K562 (cell line): ENCODE results near the gene CBX3. TPM values are rescaled to one million over a fixed set of nuclear protein-coding genes. Genes with fewer than 3 reads are reported as not detected.

Experiments
- CBFA2T3 ChIP-seq: fragments of 450-650 bp; IDR thresholded peaks from 2 replicates; pipeline ENCODE4 v1.6.1; 2017
- CEBPG ChIP-seq, 3 experiments: fragments of 200-800 bp in 1 of 3; sonication (Bioruptor generic) in 1 of 3; sonication (generic) in 1 of 3; formaldehyde crosslinking in 1 of 3; IDR thresholded peaks in 2 of 3; conservative IDR thresholded peaks in 1 of 3; 2 replicates each; pipeline versions ENCODE4 v1.6.1 to v1.8.0; 2016 to 2022; ENCODE audit warnings: missing compliant biosample characterization in 2 of 3, missing genetic modification characterization in 2 of 3, mild to moderate bottlenecking in 1 of 3, missing genetic modification reagents in 1 of 3
- FOXJ3 ChIP-seq: sonication (generic); formaldehyde crosslinking; IDR thresholded peaks from 2 replicates; pipeline ENCODE4 v1.4.0; 2020; ENCODE audit warnings: mild to moderate bottlenecking, missing genetic modification reagents
- LCOR ChIP-seq: sonication (generic); formaldehyde crosslinking; IDR thresholded peaks from 2 replicates; pipeline ENCODE4 v1.8.0; 2022; ENCODE audit warnings: mild to moderate bottlenecking, missing genetic modification reagents
- LEF1 ChIP-seq: fragments of 450-650 bp; IDR thresholded peaks from 2 replicates; pipeline ENCODE4 v1.6.1; 2016; ENCODE audit warnings: mild to moderate bottlenecking
- MECOM ChIP-seq: fragments of 250-450 bp; sonication (Bioruptor Pico); IDR thresholded peaks from 2 replicates; pipeline ENCODE4 v1.8.0; 2022; ENCODE audit warnings: inconsistent platforms
- MYNN ChIP-seq, 2 experiments: sonication (generic); formaldehyde crosslinking in 1 of 2; IDR thresholded peaks; 2 replicates each; pipeline versions ENCODE4 v1.5.0 to v1.6.1; 2016 to 2020; ENCODE audit warnings: antibody characterized with exemption in 1 of 2, missing genetic modification reagents in 1 of 2
- SMAD2 ChIP-seq: fragments of 150-350 bp; IDR thresholded peaks from 2 replicates; pipeline ENCODE4 v1.6.1; 2014; ENCODE audit warnings: low read depth, mild to moderate bottlenecking, low read length
- TEAD4 ChIP-seq, 2 experiments: sonication (generic) in 1 of 2; formaldehyde crosslinking in 1 of 2; IDR thresholded peaks; 2 replicates each; pipeline versions ENCODE4 v1.6.1 to v1.8.0; 2012 to 2022; ENCODE audit warnings: borderline replicate concordance in 1 of 2, inconsistent platforms in 1 of 2, low read length in 1 of 2, mild to moderate bottlenecking in 1 of 2, missing genetic modification reagents in 1 of 2
- ZNF512 ChIP-seq: IDR thresholded peaks from 2 replicates; pipeline ENCODE4 v1.6.1; 2016; ENCODE audit warnings: missing genetic modification characterization, missing compliant biosample characterization
- ZNF79 ChIP-seq: fragments of 250-450 bp; sonication (Bioruptor Pico); IDR thresholded peaks from 2 replicates; pipeline ENCODE4 v1.4.0; 2020; ENCODE audit warnings: low read depth, mild to moderate bottlenecking, moderate library complexity
- ZSCAN32 ChIP-seq: fragments of 450-650 bp; formaldehyde crosslinking; IDR thresholded peaks from 2 replicates; pipeline ENCODE4 v1.4.0; 2020; ENCODE audit warnings: mild to moderate bottlenecking, moderate library complexity
- polyA plus RNA-seq, 8 experiments: library from polyadenylated mRNA; depleted of rRNA in 4 of 8; stranded (reverse) in 5 of 8; unstranded in 3 of 8; fragments of >200 nt; fragmentation: Nextera tagmentation in 2 of 8; fragmentation: Illumina TruSeq in 1 of 8; extraction: Ambion mirVana in 2 of 8; extraction: Trizol in 1 of 8; gene quantifications; 2 replicates each; pipeline versions ENCODE4 v1.2.1 to v1.2.3, GENCODE V29; 2011 to 2014; ENCODE audit warnings: inconsistent platforms in 1 of 8, missing spikeins in 1 of 8
- total RNA-seq, 7 experiments: library from RNA; depleted of rRNA in 6 of 7; stranded (reverse); fragments of >200 nt in 6 of 7; fragmentation: Illumina TruSeq in 2 of 7; extraction: Trizol in 2 of 7; gene quantifications; 2 replicates each; pipeline versions ENCODE4 v1.2.1 to v1.2.3, GENCODE V29; 2011 to 2021; ENCODE audit warnings: low replicate concordance in 1 of 7
- TF ChIP-seq, protein P1 (sequence below), 2 experiments: fragments of 450-650 bp; IDR thresholded peaks; 2 replicates each; pipeline ENCODE4 v1.6.1; 2016; ENCODE audit warnings: mild to moderate bottlenecking in 2 of 2, borderline replicate concordance in 1 of 2, low read depth in 1 of 2, moderate library complexity in 1 of 2
- TF ChIP-seq, protein P2 (sequence below): fragments of 450-650 bp; formaldehyde crosslinking; IDR thresholded peaks from 2 replicates; pipeline ENCODE4 v1.4.0; 2020; ENCODE audit warnings: mild to moderate bottlenecking
- TF ChIP-seq, protein P3 (sequence below): fragments of 250-450 bp; sonication (Bioruptor Pico); IDR thresholded peaks from 2 replicates; pipeline ENCODE4 v1.8.0; 2021; ENCODE audit warnings: moderate library complexity, mild to moderate bottlenecking, inconsistent platforms

Gene CBX3
- total and polyA plus RNA-seq, 9 of the 15 experiments (the other 6 are each of a cell fraction or from before 2014, with no cell fraction given) = 198 to 413 (median 328) TPM

DNA sequence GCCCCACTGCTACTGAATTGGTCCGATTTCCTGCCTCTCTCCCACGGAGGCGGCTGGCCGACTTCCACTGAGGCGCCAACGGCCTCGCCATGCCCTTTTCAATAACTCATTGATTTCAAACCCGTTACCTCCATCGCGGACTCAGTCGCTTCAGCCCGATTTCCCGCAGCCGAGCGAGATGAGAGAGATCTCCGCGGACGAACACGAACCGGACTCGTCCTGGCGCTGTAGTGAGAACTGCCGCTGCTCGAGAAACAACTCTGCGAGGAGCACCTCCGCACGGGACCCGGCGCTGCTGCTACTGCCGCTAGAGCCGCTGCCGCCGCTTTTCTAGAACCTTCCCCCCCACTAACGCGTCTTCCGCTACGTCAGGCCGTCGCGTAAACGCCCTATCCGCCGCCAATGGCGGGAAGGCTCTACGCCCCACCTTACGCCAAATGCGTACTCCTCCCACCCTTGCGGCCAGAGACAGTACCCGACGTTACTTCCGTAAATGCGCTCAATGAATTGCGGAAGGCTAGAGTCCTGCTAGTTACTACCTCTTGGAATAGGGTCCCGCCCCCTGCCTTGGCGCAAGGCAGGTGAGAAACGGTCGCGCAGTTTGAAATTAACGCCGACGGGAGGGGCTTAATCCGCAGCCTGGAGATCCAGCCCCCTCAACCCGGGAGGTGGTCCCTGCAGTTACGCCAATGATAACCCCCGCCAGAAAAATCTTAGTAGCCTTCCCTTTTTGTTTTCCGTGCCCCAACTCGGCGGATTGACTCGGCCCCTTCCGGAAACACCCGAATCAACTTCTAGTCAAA lies 900 bp upstream of the CBX3 start, which contains the start of gene HNRNPA2B1 (continued):
- TF ChIP-seq, protein P1, sequence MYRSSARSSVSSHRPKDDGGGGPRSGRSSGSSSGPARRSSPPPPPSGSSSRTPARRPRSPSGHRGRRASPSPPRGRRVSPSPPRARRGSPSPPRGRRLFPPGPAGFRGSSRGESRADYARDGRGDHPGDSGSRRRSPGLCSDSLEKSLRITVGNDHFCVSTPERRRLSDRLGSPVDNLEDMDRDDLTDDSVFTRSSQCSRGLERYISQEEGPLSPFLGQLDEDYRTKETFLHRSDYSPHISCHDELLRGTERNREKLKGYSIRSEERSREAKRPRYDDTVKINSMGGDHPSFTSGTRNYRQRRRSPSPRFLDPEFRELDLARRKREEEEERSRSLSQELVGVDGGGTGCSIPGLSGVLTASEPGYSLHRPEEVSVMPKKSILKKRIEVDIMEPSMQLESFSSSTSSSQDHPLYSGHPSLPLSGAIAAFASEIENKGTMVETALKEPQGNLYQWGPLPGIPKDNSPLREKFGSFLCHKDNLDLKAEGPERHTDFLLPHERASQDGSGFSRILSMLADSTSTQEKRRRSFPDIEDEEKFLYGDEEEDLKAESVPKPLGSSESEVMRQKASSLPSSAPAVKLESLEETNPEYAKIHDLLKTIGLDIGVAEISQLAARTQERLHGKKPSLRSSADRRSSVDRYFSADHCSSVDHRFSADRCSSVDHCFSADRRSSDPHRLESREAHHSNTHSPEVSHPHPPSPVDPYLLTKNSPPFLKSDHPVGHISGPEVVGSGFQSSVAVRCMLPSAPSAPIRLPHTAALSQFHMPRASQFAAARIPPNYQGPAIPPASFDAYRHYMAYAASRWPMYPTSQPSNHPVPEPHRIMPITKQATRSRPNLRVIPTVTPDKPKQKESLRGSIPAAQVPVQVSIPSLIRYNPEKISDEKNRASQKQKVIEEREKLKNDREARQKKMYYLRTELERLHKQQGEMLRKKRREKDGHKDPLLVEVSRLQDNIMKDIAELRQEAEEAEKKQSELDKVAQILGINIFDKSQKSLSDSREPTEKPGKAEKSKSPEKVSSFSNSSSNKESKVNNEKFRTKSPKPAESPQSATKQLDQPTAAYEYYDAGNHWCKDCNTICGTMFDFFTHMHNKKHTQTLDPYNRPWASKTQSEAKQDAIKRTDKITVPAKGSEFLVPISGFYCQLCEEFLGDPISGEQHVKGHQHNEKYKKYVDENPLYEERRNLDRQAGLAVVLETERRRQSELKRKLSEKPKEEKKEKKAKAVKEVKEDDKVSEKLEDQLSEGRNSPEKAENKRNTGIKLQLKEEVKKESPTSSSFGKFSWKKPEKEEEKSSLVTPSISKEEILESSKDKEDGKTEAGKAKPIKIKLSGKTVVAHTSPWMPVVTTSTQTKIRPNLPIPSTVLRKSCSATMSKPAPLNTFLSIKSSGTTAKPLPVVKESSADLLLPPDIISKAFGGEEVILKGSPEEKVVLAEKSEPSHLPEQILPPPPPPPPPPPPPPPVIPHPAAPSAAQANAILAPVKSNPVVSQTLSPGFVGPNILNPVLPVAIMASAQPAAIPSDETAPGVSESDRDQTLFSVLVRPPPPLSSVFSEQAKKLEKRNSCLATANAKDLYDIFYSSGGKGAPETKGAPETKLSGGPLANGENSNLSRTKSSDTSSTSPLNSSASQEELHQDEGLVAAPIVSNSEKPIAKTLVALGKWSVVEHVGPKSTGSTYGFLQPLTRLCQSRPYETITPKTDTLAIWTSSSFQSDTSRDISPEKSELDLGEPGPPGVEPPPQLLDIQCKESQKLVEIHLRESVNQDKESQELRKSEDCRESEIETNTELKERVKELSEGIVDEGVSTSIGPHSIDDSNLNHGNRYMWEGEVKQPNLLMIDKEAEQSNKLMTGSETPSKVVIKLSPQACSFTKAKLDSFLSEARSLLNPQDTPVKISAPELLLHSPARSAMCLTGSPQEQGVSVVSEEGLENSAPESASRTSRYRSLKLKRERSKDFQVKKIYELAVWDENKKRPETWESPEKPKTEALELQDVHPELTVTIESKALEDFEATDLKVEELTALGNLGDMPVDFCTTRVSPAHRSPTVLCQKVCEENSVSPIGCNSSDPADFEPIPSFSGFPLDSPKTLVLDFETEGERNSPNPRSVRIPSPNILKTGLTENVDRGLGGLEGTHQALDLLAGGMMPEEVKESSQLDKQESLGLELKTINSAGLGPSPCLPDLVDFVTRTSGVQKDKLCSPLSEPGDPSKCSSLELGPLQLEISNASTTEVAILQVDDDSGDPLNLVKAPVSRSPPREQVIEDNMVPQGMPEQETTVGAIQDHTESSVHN (IDR thresholded peaks at IDR 0.05; ENCODE audit: borderline replicate concordance in 1 of 2, low read depth in 1 of 2) = no peak
- TF ChIP-seq, protein P2, sequence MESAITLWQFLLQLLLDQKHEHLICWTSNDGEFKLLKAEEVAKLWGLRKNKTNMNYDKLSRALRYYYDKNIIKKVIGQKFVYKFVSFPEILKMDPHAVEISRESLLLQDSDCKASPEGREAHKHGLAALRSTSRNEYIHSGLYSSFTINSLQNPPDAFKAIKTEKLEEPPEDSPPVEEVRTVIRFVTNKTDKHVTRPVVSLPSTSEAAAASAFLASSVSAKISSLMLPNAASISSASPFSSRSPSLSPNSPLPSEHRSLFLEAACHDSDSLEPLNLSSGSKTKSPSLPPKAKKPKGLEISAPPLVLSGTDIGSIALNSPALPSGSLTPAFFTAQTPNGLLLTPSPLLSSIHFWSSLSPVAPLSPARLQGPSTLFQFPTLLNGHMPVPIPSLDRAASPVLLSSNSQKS (CRISPR knock-in tag) = peak; percentile 70; the same call in 1 of the 2 replicates
- TF ChIP-seq, protein P3, sequence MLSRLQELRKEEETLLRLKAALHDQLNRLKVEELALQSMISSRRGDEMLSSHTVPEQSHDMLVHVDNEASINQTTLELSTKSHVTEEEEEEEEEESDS (CRISPR knock-in tag) = no peak
- TF ChIP-seq LCOR (CRISPR knock-in tag) (peak; percentile 98), ZNF79 (CRISPR knock-in tag) (no peak), FOXJ3 (CRISPR knock-in tag) (no peak), MYNN (IDR thresholded peaks at IDR 0.05) (peak; percentile 52; the same call in 1 of the 2 replicates), MYNN (CRISPR knock-in tag; IDR thresholded peaks at IDR 0.05) (no peak), CBFA2T3 (peak; percentile 10; the same call in 1 of the 2 replicates), CEBPG (CRISPR knock-in tag; IDR thresholded peaks at IDR 0.05) (no peak; the same call in 1 of the 2 replicates), CEBPG (tag; conservative IDR thresholded peaks at IDR 0.05 in 1 of 2, IDR thresholded peaks at IDR 0.05 in 1 of 2) (no peak), ZSCAN32 (CRISPR knock-in tag) (no peak; the same call in 1 of the 2 replicates), SMAD2 (no peak), ZNF512 (tag) (no peak), TEAD4 (IDR thresholded peaks at IDR 0.05; ENCODE audit: low read length) (no peak), TEAD4 (CRISPR knock-in tag; IDR thresholded peaks at IDR 0.05; ENCODE audit: borderline replicate concordance) (no peak), LEF1 (no peak), MECOM (no peak)
